ENCODE data around the gene DDB1.

DDB1 gene

GRCh38 chr11:61356706-61357105 is 23.8 kb upstream of the DDB1 start:
- no peak for DNase-seq (ENCODE audit: low read depth in 2 of 2)

- DNase-seq (ENCODE audit: low read depth in 2 of 2): no peak
Measured at GRCh38 chr11:61354208-61354607, 21.3 kb upstream of the DDB1 start.

- DNase-seq (ENCODE audit: low read depth in 2 of 2): no peak
Measured at GRCh38 chr11:61353131-61354067, 20.5 kb upstream of the DDB1 start.

GRCh38 chr11:61352038-61352437 is 19.1 kb upstream of the DDB1 start:
- DNase-seq (ENCODE audit: low read depth in 2 of 2): no peak

GRCh38 chr11:61350803-61351202 is 17.9 kb upstream of the DDB1 start:
- DNase-seq (ENCODE audit: low read depth in 2 of 2): no peak

GRCh38 chr11:61350336-61350735 is 17.4 kb upstream of the DDB1 start:
- DNase-seq (ENCODE audit: low read depth in 2 of 2): no peak

- no peak for DNase-seq (ENCODE audit: low read depth in 2 of 2)
Measured at GRCh38 chr11:61349916-61350315, 17.0 kb upstream of the DDB1 start.

- no peak for DNase-seq (ENCODE audit: low read depth in 2 of 2)
Measured at GRCh38 chr11:61349189-61349751, 16.4 kb upstream of the DDB1 start.

GRCh38 chr11:61347916-61348461 is 15.1 kb upstream of the DDB1 start:
- no peak for DNase-seq (ENCODE audit: low read depth in 2 of 2)

GRCh38 chr11:61345954-61346843 is 13.3 kb upstream of the DDB1 start:
- DNase-seq (ENCODE audit: low read depth in 2 of 2): no peak

- DNase-seq (ENCODE audit: low read depth in 2 of 2): no peak
Measured at GRCh38 chr11:61345170-61345610, 12.3 kb upstream of the DDB1 start.

GRCh38 chr11:61343792-61344745 is 11.2 kb upstream of the DDB1 start:
- DNase-seq (ENCODE audit: low read depth in 2 of 2): no peak

- DNase-seq (ENCODE audit: low read depth in 2 of 2): no peak
Measured at GRCh38 chr11:61342207-61342803, 9.4 kb upstream of the DDB1 start.

- no peak for DNase-seq (ENCODE audit: low read depth in 2 of 2)
Measured at GRCh38 chr11:61341706-61342105, 8.8 kb upstream of the DDB1 start.

GRCh38 chr11:61340979-61341378 is 8.1 kb upstream of the DDB1 start:
- no peak for DNase-seq (ENCODE audit: low read depth in 2 of 2)

GRCh38 chr11:61339490-61339878 is 6.6 kb upstream of the DDB1 start:
- no peak for DNase-seq (ENCODE audit: low read depth in 2 of 2)

GRCh38 chr11:61338783-61339489 is 6.0 kb upstream of the DDB1 start:
- no peak for DNase-seq (ENCODE audit: low read depth in 2 of 2)

GRCh38 chr11:61337706-61338470 is 5.0 kb upstream of the DDB1 start:
- DNase-seq (ENCODE audit: low read depth in 2 of 2): no peak

Data from activated CD8-positive, alpha-beta memory T cell treated with anti-CD3 and anti-CD28 coated beads for 4 hours (primary cell).